SK-N-SH (cell line): ENCODE measurements around the gene FBXO27.

Experiments used
- CTCF ChIP-seq: fragments of 200-600 bp; sonication (generic); IDR thresholded peaks from 2 replicates; pipeline ENCODE4 v1.6.1; 2017; ENCODE audit warnings: antibody characterized with exemption, mild to moderate bottlenecking, moderate library complexity
- EP300 ChIP-seq, 2 experiments: IDR thresholded peaks; 2 replicates each; pipeline versions ENCODE4 v1.4.0 to v1.6.1; 2012; ENCODE audit warnings: borderline replicate concordance in 1 of 2, low read depth in 1 of 2, low read length in 1 of 2
- EZH2phosphoT487 ChIP-seq: fragments of 200-600 bp; sonication (generic); IDR thresholded peaks from 2 replicates; pipeline ENCODE4 v1.6.1; 2017; ENCODE audit warnings: low read depth, mixed run types, mild to moderate bottlenecking, antibody characterized with exemption, moderate library complexity, borderline replicate concordance
- FOXM1 ChIP-seq: IDR thresholded peaks from 2 replicates; pipeline ENCODE4 v1.4.0; 2012; ENCODE audit warnings: low read depth, mild to moderate bottlenecking
- JUND ChIP-seq: IDR thresholded peaks from 2 replicates; pipeline ENCODE4 v1.4.0; 2012
- NFIC ChIP-seq: IDR thresholded peaks from 2 replicates; pipeline ENCODE4 v1.4.0; 2012; ENCODE audit warnings: borderline replicate concordance
- PBX3 ChIP-seq: IDR thresholded peaks from 2 replicates; pipeline ENCODE4; 2012
- RAD21 ChIP-seq: IDR thresholded peaks from 2 replicates; pipeline ENCODE4 v1.6.1; 2012; ENCODE audit warnings: mild to moderate bottlenecking, low read length
- RXRA ChIP-seq: IDR thresholded peaks from 2 replicates; pipeline ENCODE4 v1.4.0; 2012; ENCODE audit warnings: low read depth, mild to moderate bottlenecking, borderline replicate concordance
- SMC3 ChIP-seq: IDR thresholded peaks from 2 replicates; pipeline ENCODE4 v1.6.1; 2012; ENCODE audit warnings: low read depth, low read length, improper control_type of control experiment
- TAF1 ChIP-seq: IDR thresholded peaks from 2 replicates; pipeline ENCODE4 v1.6.1; 2012; ENCODE audit warnings: low read depth, mild to moderate bottlenecking, low read length, moderate library complexity, borderline replicate concordance
- TCF12 ChIP-seq: IDR thresholded peaks from 2 replicates; pipeline ENCODE4 v1.4.0; 2012
- USF1 ChIP-seq: IDR thresholded peaks from 2 replicates; pipeline ENCODE4 v1.4.0; 2012; ENCODE audit warnings: low read depth, borderline replicate concordance

GRCh38 chr19:38993271-38993670 is 39.1 kb downstream of the FBXO27 start:
- TF ChIP-seq TAF1 (no peak), USF1 (no peak; the same call in 1 of the 2 replicates), CTCF (no peak), EP300 (IDR thresholded peaks at IDR 0.05; ENCODE audit: borderline replicate concordance in 1 of 2, low read depth in 1 of 2, low read length in 1 of 2) (peak in 1 of 2 experiments; percentile 22; a peak in 1 of 4 replicates), SMC3 (no peak), RAD21 (no peak), RXRA (0 out of 2 replicates have a peak, but pooled peaks have one; percentile 24), FOXM1 (no peak), JUND (peak; percentile 66), EZH2phosphoT487 (no peak), TCF12 (peak; percentile 48; the same call in 1 of the 2 replicates), PBX3 (no peak), NFIC (peak; percentile 64; the same call in 1 of the 2 replicates)
